Anterior cingulate cortex (tissue), 58 donors: ENCODE measurements around the gene TBXA2R.
A peak's percentile ranks its signal among the peaks of the same experiment; 100 is the strongest.

ENCODE experiments used
- DNase-seq, 58 donors: peaks; one replicate each; lab custom pipeline; 2025; lab: John Stamatoyannopoulos, UW

The TBXA2R gene

DNA sequence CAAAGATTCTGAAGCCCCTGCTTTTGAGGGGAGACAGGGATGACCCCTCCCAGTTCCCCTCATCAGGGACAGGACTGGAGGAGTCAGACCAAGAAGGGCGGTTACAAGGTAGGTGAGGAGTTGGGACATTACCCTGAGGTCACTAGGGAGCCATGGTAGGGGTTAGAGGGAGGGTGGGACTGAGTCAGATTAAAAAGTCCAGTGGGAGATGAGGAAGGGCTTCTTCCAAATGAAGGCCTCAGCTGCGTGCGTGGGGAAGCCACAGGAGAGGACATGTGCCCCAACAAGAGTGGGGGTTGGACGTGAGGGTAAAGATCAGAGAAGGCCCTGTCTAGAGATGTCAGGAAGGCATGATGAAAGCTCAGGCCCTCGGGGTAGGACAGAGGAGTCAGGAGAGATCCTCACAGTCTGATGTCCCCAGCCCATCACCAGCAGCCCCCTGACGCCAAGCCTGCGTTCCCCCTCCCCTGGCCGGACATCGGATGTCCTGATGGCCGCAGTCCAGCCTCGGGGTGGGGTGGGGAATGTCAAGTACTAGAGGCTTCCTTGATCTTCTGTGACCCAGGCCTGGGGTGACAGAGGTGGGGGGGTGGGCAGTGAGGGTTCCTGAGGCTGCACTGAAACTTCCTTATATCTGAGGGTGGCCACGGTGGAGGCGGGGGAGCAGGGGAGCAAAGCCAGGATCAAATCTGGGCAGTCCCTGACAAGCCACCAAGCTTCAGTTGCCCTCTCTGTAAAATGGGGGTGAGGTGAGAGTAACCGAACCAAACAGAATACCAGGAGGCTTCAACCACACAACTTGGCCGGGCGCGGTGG is 42.8 kb downstream of the TBXA2R start:
- no peak for DNase-seq

DNA sequence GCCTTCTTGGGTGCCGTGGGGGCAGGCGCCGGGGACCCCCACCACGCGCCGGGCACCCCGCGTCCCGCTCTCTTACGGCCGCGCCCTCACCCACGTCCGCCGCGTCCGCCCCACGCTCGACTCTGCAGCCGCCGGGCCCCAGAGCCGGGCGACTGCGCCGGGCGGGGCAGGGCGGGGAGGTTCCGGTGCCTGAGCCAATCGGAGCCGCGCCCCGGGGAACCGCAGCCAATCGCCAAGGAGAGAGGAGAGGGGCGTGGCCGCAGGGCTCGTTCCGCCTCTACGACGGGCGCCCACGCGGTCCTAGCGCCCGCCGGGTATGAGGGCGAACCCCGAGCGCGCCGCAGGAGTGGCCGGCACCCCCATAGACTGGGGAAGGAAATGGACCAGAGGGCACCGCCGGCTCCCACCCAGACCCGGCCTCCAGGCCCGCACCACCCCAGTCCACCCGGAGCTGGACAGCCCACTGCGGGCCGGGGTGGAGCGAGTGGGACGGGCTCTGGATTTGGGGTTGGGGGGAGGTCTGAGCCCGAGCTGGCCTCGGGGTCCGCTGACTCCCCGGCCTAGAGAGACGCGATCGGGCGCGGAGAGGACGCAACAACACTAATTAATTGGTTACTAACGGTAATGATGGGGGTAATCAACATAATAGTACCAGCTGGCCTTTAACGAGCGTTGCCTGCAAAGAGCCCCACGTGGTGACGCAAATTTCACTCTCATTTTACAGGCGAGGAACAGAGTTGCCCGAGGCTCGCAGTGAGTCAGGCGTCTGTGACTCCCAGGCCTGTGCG is 49.0 kb downstream of the TBXA2R start, which contains the start of gene MFSD12:
MFSD12 (minus strand) TSS at position 126 of the 788 bp plus-strand sequence. CDS start 183 bp downstream, outside the sequence.
- peak in 57 of 58 donors; percentile 49 to 95 (median 88) for DNase-seq

DNA sequence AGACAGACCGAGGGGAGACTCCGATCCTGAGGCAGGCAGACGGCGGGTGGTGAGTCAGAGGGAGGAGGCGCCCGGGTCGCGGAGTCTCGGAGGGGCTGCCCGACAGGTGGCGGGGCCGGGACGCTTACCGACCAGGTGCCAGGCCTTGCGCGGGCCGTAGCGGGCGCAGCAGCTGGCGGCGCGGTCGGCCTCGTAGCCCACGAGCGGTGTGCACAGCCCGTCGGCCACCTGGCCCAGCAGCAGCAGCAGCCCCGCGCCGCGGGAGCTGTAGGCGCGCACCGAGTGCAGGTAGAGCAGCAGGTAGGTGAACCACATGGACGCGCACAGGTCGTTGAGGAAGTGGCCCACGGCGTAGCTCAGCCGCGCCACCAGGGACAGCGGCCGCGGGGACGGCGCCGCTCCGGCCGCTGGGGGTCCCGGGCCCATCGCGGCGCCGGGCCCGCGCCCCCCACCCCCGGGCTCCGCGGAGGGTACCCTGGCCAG is 49.7 kb downstream of the TBXA2R start:
- peak in 1 of 58 donors; percentile 33 for DNase-seq

DNA sequence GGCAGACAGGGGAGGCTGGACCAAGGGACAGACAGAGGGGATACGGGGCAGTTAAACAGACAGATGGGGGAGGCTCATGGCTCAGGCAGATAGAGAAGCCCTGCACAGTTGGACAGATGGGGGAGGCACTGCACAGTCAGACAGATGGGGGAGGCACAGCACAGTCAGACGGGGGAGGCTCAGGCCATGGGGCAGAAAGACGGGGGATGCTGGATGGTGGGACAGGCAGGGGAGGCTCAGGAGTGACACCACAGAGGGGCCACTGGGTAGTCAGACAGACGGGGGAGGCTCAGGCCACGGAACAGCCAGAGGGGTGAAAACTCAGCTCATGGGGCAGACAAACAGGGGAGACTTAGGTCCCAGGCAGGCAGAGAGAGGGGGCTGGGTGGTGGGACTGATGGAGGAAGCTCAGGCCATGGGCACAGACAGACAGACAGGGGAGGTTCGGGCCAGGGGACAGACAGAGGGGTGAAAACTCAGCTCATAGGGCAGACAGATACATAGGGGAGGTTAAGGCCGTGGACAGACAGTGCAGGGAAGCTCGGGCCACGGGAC is 50.2 kb downstream of the TBXA2R start:
- peak in 1 of 58 donors; percentile 12 for DNase-seq

DNA sequence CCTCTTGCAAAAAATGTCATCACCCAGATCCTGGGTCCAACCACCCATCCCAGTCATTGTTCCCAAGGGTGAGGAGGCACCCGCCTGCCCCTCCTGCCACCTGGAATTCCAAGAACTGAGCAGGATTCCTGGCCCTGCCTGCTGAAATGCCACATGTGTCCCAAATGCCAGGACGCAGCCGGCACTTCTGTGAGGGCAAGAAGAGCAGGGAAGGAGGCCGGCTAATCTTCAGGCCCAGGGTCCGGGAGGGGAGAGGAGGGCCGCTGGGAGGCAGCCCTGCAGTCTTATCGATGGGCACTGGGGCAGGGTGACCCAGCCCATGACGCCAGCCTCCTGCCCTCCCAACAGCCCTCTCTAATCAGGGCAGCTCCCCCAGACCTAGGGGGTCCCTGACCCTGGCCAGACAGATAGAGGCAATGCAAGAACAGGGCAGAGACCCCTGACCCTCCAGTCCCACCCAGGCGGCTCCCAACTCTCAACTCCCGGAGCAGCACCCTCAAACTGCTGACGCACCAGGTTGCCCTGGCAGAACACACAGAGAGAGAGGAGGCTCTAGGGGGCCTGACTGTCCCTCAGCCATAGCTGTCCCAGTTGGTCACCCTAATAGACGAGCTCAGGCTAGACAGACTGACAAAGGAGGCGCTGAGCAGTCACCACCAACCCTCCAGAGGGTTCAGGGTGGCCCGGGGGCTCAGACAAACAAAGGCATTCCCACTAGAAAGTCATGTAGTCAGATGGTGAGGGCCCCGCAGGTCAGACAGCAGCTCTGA is 50.8 kb downstream of the TBXA2R start:
- DNase-seq, result no peak

DNA sequence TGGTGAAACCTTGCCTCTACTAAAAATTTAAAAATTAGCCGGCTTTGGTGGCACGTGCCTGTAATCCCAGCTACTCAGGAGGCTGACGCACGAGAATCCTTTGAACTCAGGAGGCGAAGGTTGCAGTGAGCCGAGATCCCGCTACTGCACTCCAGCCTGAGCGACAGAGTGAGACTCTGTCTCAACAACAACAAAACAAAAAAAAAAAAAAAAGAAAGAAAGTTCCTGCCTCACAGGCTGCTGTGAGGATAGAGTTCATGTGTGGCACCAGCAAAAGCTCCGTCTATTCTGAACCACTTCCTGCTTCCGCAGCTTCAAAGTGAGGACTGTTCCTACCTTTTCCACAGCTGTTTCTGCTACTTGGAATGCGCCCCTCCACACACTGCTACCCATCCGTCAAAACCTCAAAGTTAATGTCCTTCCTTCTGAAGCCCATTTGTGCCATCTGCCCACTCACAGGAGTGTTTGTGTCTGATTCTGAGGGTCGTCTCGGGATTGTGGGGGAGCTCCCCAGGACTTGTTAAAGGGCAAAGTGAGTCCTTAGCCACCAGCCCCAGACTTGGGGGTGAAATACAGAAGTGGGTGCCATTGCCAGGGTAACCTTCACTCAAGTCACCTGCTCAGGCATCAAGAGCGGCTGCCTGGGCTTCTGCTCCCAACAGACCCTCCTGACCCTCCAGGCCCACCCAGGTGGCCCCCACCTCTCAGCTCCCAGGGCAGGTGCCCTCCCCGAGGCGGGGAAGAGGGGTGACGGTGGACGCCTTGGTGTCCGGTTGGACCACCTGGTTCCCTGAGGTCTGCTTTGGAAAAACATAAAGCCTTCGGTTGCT is 52.2 kb downstream of the TBXA2R start:
- no peak for DNase-seq

DNA sequence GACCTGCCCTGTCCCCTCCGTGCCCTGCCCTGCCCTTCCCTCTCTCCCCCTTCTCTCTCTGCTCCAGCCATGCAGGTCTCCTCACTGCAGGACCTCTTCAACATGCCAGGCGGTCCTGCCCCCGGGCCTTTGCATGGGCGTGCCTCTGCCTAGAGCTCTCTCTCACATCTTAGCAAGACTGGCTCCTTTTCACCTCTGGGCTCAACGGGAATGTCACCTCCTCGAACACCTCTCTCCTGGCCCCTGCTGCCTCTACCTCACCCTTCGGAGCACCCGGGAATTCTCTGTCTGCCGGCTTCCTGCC is 54.9 kb downstream of the TBXA2R start:
- no peak for DNase-seq

DNA sequence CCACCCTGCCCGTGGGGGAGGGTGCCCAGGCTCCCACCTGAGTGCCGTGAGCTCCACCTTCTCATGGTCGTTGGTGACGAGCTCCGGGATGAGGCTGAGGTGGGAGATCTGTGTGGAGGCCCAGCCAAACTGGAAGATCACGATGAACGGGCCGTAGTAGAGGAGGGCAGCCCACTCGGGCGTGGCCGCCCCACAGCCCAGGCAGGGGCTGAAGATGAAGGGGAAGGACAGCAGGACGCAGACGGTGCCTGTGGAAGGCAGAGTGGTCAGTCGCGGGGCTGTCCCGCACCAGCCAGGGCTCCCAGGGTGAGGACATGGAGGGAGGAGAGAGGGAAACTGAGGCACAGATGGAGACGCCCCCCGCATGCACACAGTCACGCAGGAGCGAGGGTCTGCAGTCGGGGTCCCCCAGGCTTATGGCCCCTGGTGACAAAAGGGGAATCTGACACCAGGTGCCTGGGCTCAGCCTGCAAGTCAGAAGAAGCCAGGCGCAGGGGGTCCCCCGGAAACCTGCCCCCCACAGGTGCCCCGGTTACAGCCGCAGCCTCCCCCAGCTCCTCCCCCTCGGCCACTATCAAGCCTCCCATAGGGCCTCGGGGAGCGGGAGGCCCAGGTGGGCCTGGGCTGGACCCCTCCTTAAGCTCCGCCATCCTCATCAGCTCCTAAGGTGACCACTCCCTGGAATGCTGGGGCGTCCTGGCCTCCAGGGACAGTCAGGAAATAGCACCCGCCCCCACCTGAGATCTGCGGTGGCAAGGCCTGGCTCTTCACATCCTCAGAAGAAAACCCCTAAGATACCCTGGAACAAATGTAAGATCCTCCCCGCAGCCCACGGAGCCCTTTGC is 55.5 kb downstream of the TBXA2R start:
- DNase-seq, result no peak

DNA sequence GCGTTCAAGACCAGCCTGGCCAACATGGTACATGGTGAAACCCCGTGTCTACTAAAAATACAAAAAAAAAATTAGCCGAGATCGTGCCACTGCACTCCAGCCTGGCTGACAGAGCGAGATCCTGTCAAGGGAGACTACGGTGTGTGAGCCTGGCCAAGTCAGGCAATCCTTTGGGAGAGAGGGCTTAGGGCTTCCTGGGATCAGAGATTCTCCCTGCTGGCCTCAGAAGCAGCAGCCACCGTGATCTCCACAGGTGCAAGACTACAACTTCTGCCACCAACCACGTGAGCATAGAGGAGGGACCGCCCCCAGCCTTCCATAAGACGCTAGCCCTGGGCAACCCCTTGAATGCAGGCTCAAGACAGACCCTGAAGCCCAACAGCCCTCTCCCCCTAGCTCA is 56.9 kb downstream of the TBXA2R start:
- DNase-seq, result no peak

DNA sequence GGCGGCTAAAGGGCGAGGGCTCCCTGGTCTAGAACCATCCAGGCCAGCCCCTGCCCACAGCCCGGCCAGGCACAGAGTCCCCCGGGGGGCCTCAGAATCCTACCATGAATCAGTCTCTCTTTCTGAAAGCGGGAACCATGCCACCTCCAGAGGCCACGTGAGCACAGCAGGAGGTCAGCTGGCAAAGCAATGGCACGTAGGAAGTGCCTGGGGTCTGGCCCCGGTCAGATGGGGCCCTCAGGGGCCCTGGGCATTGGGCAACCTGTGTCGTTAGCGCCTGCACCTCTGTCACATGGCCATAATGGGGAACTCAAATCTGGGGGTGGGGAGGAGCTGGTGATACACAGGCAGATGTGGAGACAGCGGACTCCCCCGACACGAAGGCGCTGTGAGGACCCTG is 58.1 kb downstream of the TBXA2R start:
- peak in 27 of 58 donors; percentile 8 to 83 (median 37) for DNase-seq

DNA sequence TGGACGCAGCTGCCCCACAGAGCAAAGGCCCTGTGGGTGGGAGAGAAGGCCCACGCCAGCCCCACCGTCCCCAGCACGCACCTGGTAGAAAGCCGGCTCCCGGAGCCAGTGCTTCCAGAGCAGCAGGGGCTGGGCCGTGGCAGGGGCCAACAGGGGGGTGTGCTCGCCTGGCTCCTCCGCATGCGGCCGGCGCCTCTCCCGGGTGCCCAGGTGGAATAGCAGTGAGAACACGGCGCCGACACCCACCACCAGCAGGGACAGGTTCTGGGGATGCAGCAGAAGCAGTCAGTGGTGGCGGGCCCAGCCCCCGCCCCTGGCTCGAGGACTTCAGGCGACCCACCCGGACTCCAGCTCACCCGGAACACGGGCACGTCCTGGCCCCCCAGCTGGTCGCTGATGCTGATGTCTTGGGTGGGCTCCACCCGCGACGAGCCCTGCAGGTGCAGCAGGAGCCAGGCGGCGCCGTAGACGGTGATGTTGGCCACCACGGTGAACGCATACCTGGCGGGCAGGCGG is 58.9 kb downstream of the TBXA2R start:
- DNase-seq, result no peak

DNA sequence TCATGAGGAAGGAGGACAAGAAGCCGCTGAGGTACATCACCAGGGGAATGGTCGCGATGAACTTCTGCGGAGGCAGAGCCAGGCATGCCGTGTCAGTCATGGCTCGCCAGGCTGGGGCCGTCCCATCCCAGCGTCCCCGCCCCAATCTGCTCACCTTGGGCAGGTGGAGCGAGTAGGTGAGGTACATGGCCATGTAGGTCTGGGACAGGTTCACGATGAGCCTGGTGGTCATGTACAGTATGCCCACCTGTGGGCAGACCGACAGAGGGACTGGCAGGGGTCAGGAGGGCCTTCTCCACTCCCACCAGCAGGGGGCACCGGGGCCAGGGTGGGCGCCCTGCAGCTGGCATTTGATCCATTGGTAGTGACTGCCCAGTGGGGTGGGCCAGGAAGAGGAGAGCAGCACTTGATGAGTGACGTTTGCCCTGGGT is 59.4 kb downstream of the TBXA2R start:
- peak in 2 of 58 donors; percentile 17 to 43 for DNase-seq

DNA sequence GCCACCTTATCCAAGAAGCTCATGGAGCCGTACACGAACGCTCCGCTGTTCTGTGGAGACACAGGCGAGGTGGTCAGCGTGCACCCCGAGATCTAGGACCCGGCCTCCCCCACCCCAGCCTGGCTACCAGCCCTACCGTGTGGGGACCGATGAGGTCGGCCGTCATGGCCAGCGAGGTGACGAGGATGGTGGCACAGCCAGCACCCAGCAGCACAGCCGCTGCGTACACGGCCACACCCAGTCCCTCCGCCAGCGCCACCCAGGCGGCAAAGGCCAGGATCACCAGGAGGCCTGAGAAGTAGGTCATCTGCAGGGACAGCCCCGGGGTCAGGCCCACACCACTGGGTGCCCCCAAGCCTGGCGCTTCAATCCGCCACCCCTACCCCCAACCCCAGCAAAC is 60.6 kb downstream of the TBXA2R start:
- DNase-seq, result no peak

DNA sequence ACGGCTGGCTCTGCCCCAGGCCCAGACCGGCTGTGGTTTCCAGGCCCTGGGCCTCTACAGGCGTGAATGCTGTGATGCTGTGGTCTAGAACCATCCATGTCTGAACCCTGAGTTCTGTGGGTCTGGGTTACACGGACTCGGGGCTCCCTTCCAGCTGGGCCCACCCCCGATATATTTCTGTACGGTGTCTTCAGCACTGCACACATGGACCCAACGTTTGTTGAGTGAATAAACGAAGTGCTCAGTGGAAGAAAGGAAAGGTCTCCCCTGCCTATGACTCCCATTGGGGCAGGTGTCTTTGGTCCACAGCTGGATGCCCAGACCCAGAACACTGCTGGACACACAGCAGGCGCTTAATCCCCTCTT is 61.0 kb downstream of the TBXA2R start:
- DNase-seq, result no peak

DNA sequence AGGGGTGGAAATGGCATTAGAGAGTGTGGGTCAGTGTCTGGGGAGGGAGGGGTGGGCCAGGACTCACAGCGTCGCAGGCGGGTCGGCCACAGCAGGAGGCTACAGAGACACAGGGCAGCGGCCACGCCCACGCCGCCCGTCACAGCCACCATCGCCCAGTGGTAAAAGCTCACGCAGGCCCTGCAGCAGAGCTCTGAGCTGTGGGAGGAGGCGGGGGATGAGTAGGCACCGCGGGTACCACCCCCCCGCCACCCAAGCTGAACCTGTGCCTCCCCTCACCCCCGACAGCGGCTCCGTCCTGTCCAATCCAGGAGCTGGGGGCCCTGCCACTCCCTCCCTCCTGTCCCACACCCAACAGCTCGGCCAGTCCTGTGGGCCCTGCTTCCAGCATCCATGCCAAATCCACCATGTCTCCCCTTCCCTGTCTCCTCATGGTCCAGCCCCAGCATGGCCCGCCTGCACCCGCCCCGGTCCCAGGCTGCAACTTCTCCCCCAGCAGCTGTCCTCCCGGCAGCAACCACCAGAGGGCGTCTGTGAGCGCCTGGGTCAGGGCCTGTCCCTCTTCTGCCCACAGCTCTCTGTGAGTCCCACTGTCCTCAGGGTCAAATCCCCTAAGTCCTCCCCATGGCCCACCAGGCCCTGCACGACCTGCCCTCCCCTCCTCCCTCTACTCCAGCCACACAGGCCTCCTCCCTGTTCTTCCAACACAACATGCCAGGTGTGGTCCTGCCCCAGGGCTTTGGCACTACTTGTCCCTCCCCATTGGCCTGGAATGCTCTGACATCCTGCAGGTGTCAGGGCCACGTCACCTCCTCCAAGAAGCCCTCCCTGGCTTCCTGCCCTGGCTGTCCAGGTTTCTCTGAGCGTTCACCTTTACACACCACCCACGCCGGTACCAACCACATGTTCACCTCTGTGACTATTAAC is 61.7 kb downstream of the TBXA2R start:
- peak in 55 of 58 donors; percentile 30 to 95 (median 77) for DNase-seq
